Fibroblast of lung (primary cell): ENCODE measurements around the gene TRAPPC3L. TPM values are rescaled to one million over a fixed set of nuclear protein-coding genes. Genes with fewer than 3 reads are reported as not detected.

Experiments
- DNase-seq, 2 donors: peaks; one replicate each; pipeline versions ENCODE4 v3.0.0 to v3.0.0-alpha.2; 2010; ENCODE audit warnings: low read depth in 2 of 2
- H2AFZ ChIP-seq: 2 replicates; pipeline ENCODE4 v1.5.1; 2012; ENCODE audit warnings: low read length, control low read depth, inconsistent platforms
- H3K27ac ChIP-seq: 2 replicates; pipeline ENCODE4 v1.5.1; 2011; ENCODE audit warnings: low read length, control low read depth; ENCODE audit not compliant: insufficient read depth
- H3K27me3 ChIP-seq: 2 replicates; pipeline ENCODE4 v1.5.1; 2011; ENCODE audit warnings: mild to moderate bottlenecking, low read length; ENCODE audit not compliant: control insufficient read depth, insufficient read depth
- H3K36me3 ChIP-seq: 2 replicates; pipeline ENCODE4 v1.5.1; 2011; ENCODE audit warnings: low read length; ENCODE audit not compliant: control insufficient read depth, insufficient read depth
- H3K4me1 ChIP-seq: 2 replicates; pipeline ENCODE4 v1.5.1; 2011; ENCODE audit warnings: low read length; ENCODE audit not compliant: control insufficient read depth, insufficient read depth; ENCODE audit errors: extremely low read depth
- H3K4me2 ChIP-seq: 2 replicates; pipeline ENCODE4 v1.5.1; 2011; ENCODE audit warnings: low read length, control low read depth; ENCODE audit not compliant: insufficient read depth; ENCODE audit errors: extremely low read depth
- H3K4me3 ChIP-seq, 4 experiments: fragments of 200-600 bp in 1 of 4; sonication (generic) in 1 of 4; replicated peaks in 1 of 4; 2 replicates each; pipeline ENCODE4 v1.5.1; 2011 to 2016; ENCODE audit warnings: low read length in 4 of 4, low read depth in 3 of 4, mild to moderate bottlenecking in 3 of 4, control low read depth in 2 of 4, inconsistent platforms in 1 of 4, mixed read lengths in 1 of 4; ENCODE audit not compliant: insufficient read depth in 1 of 4; ENCODE audit errors: control extremely low read depth in 1 of 4
- H3K79me2 ChIP-seq: 2 replicates; pipeline ENCODE4 v1.5.1; 2012; ENCODE audit warnings: mild to moderate bottlenecking, low read length, inconsistent platforms; ENCODE audit not compliant: control insufficient read depth, insufficient read depth
- H3K9ac ChIP-seq: 2 replicates; pipeline ENCODE4 v1.5.1; 2011; ENCODE audit warnings: mild to moderate bottlenecking, low read length, control low read depth; ENCODE audit not compliant: insufficient read depth
- H3K9me3 ChIP-seq: 2 replicates; pipeline ENCODE4 v1.5.1; 2012; ENCODE audit warnings: low read depth, low read length; ENCODE audit not compliant: control insufficient read depth, insufficient read depth
- H4K20me1 ChIP-seq: 2 replicates; pipeline ENCODE4 v1.5.1; 2011; ENCODE audit warnings: low read length; ENCODE audit not compliant: control insufficient read depth, insufficient read depth; ENCODE audit errors: extremely low read depth
- EZH2 ChIP-seq: IDR thresholded peaks from 2 replicates; pipeline ENCODE4 v1.5.1; 2012; ENCODE audit warnings: low read length, control low read depth, mild to moderate bottlenecking; ENCODE audit errors: missing control alignments
- polyA plus RNA-seq, 2 donors: library from polyadenylated mRNA; depleted of rRNA in 1 of 2; stranded (reverse) in 1 of 2; unstranded in 1 of 2; fragments of >200 nt; gene quantifications; 2 replicates each; pipeline ENCODE4 v1.2.1, GENCODE V29; 2011 to 2012; ENCODE audit warnings: missing spikeins in 1 of 2
- total RNA-seq: library from RNA; depleted of rRNA; stranded (reverse); fragments of >200 nt; gene quantifications from 2 replicates; pipeline ENCODE4 v1.2.1, GENCODE V29; 2014
- TF ChIP-seq, protein P1 (sequence below), 2 donors: IDR thresholded peaks in 1 of 2; conservative IDR thresholded peaks in 1 of 2; 1 replicate in 1 of 2; 2 replicates in 1 of 2; pipeline ENCODE4 v1.5.1; 2011 to 2012; ENCODE audit warnings: low read length in 2 of 2, control low read depth in 1 of 2, inconsistent platforms in 1 of 2, low read depth in 1 of 2, mild to moderate bottlenecking in 1 of 2

TRAPPC3L gene
- total and polyA plus RNA-seq, 2 donors (not counting 1 experiment from before 2014, with no cell fraction given): under 0.01 to 0.05 TPM

DNA sequence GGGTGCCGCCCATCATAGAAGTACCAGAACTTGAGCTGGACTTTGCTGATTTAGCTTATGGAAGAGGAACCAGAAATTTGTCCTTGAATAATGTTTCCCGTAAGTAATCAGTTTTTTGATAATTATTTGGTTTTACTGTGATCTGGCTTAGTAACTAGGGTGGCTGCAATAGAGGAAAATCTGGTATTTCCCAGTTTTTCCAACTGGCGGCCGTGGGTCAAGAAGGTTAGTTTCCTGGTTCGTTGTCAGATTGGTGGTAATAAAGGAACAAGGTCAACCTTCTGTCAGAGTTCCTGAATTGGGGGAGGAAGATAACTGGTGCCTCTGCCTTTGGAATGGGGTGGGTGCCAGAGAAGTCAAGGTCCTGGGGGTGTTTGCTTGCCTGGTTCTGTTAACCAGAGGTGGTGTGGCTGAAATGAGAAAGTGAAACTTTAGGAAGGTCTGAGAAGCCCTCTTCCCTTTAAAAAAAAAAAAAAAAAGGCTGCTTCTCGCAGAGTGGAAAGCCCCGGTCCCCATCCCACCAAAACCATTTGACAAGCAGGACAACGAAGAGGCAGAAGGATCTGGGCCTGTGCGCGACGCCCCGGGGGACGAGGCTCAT lies 84.1 kb downstream of the TRAPPC3L start, which contains the start of gene CALHM6:
Gene CALHM6, plus strand, starts transcription at position 45 of the 601 bp plus-strand sequence. Its CDS starts 555 bp downstream, at position 600.
- peaks cover 2% of the 10 kb centered on the region for H3K4me1 ChIP-seq

DNA sequence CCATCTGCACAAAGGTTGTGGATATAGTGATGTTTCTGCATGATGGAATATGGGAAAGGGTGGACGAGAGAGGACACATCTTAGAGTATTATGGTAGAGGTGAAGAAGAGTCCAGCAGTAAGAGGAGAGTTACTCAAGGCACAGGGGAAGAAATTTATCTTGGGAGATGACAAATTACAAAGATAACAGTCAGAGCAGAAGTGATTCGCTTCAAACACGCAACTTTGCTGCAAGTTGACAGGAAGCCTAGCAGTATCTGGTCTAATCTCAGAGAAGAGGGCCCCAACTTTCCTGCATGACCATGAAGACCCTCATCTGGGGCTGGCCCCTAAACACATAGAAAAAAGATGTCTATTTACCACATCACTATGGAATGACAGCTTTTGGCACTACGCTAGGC lies 85.6 kb downstream of the TRAPPC3L start:
- Histone ChIP-seq H3K79me2 (no peaks in the 10 kb centered on the region), H3K27ac (no peak overlapping the region), H3K9me3 (no peaks in the 10 kb centered on the region), H3K4me2 (no peak overlapping the region), H3K27me3 (peaks cover 7% of the 10 kb centered on the region), H3K4me3 (no peak overlapping the region), H3K36me3 (no peaks in the 10 kb centered on the region), H4K20me1 (no peaks in the 10 kb centered on the region), H3K4me1 (peaks cover 2% of the 10 kb centered on the region), H2AFZ (no peak overlapping the region), H3K9ac (no peak overlapping the region)
- TF ChIP-seq, protein P1, sequence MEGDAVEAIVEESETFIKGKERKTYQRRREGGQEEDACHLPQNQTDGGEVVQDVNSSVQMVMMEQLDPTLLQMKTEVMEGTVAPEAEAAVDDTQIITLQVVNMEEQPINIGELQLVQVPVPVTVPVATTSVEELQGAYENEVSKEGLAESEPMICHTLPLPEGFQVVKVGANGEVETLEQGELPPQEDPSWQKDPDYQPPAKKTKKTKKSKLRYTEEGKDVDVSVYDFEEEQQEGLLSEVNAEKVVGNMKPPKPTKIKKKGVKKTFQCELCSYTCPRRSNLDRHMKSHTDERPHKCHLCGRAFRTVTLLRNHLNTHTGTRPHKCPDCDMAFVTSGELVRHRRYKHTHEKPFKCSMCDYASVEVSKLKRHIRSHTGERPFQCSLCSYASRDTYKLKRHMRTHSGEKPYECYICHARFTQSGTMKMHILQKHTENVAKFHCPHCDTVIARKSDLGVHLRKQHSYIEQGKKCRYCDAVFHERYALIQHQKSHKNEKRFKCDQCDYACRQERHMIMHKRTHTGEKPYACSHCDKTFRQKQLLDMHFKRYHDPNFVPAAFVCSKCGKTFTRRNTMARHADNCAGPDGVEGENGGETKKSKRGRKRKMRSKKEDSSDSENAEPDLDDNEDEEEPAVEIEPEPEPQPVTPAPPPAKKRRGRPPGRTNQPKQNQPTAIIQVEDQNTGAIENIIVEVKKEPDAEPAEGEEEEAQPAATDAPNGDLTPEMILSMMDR (conservative IDR thresholded peaks at IDR 0.05 in 1 of 2, IDR thresholded peaks at IDR 0.05 in 1 of 2; ENCODE audit: low read depth in 1 of 2, low read length in 2 of 2): no peak
- no peak for TF ChIP-seq EZH2
- no peak for DNase-seq

More for the DNA sequence above, 84.1 kb downstream of the TRAPPC3L start, which contains the start of gene CALHM6:
- Histone ChIP-seq H3K79me2 (no peaks in the 10 kb centered on the region), H3K9me3 (no peaks in the 10 kb centered on the region), H3K27me3 (peaks cover 7% of the 10 kb centered on the region), H3K4me2 (peak within 1 kb of the TSS; percentile 80), H3K4me3 (peak within 1 kb of the TSS; percentile 22 to 46 (median 36)), H3K36me3 (no peaks in the 10 kb centered on the region), H3K27ac (no peak within 1 kb of the TSS), H2AFZ (peak within 1 kb of the TSS; percentile 89), H3K9ac (no peak within 1 kb of the TSS), H4K20me1 (no peaks in the 10 kb centered on the region)
- DNase-seq: no peak
- TF ChIP-seq EZH2: no peak
- TF ChIP-seq, protein P1 (conservative IDR thresholded peaks at IDR 0.05 in 1 of 2, IDR thresholded peaks at IDR 0.05 in 1 of 2; ENCODE audit: low read depth in 1 of 2, low read length in 2 of 2): no peak

DNA sequence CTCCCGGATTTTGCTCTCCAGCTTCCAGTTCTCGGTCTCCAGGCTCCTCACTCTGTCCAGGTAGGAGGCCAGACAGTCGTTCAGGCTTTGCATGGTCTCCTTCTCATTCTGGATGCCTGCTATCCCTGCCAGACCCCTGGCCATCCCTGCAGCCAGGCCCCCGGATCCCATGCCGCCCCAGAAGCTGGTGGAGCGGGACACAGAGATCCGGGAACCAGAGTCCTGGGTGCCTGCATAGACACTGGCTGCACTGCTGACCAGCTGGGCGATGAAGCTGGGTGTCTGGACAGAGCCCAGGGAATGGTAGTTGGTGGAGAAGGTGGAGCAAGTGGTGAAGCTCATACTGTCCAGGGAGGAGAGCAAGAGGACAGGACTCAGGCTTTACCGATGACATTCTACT lies 87.2 kb downstream of the TRAPPC3L start:
- Histone ChIP-seq H3K4me1 (peaks cover 2% of the 10 kb centered on the region), H3K9me3 (no peaks in the 10 kb centered on the region), H3K27me3 (peaks cover 7% of the 10 kb centered on the region), H4K20me1 (no peaks in the 10 kb centered on the region), H3K4me2 (no peak overlapping the region), H3K27ac (no peak overlapping the region), H2AFZ (no peak overlapping the region), H3K9ac (no peak overlapping the region), H3K36me3 (no peaks in the 10 kb centered on the region), H3K4me3 (no peak overlapping the region), H3K79me2 (no peaks in the 10 kb centered on the region)
- no peak for DNase-seq
- TF ChIP-seq, protein P1 (conservative IDR thresholded peaks at IDR 0.05 in 1 of 2, IDR thresholded peaks at IDR 0.05 in 1 of 2; ENCODE audit: low read depth in 1 of 2, low read length in 2 of 2): no peak
- no peak for TF ChIP-seq EZH2
